GM21528 (cell line): ENCODE measurements around the gene RUBCN.
A peak's percentile ranks its signal among the peaks of the same experiment; 100 is the strongest.
"Not testable (repeated sequence)": the region's sequence is repeated elsewhere in the genome, so short reads cannot be mapped to it uniquely, and the experiment has no call there.

Experiments
- ATAC-seq: cut with Tn5 transposase; IDR thresholded peaks from one replicate; pipeline ENCODE4 v1.9.1; 2021; ENCODE audit warnings: mild to moderate bottlenecking, moderate library complexity; ENCODE audit not compliant: unreplicated experiment, low FRiP score

Gene RUBCN

GRCh38 chr3:197690754-197691153 is 46.0 kb downstream of the RUBCN start:
- ATAC-seq: no peak

DNA sequence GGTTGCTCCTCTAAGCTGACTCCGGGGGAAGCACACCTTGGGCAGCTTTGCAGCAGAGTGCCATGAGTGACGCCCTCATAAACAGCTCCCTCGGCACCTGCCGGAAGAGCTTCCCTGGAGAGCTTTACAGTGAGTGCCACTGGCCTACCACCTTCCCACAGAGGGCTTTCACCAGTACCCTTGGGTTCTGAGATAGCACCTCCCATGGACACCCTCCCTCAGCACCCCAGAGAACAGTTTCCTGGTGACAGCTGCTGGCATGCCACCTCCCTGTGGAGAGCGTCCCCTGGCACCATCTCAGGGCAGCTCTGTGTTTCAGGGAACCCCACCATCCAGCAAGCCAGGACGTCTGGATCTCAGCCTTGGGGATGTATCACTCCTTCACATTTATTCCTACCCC is 49.1 kb downstream of the RUBCN start:
- no peak for ATAC-seq

GRCh38 chr3:197686899-197687298 is 49.8 kb downstream of the RUBCN start:
- no peak for ATAC-seq

GRCh38 chr3:197685546-197685945 is 51.2 kb downstream of the RUBCN start:
- ATAC-seq: no peak

- ATAC-seq: no peak
These were observed 53.5 kb downstream of the RUBCN start for GRCh38 chr3:197683191-197683590.

DNA sequence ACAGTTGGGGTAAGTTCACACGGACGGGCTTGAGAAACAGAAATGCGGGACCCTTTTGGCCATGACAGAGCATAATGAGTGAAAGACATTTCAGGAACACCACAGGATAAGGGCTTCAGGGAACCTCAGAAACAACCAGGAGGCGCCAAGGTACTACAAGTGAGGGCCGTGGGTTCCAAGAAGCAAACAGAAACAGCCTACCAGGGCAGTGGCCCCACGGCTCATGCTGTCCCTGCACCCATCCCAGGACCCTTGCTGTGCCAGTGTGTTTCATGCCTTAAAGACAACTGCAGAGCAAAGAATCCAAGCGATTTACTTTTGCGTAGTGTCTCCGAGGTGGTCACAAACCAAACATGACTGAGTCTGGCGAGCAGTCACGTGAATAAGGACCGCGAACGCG is 54.0 kb downstream of the RUBCN start:
- ATAC-seq: no peak

- no peak for ATAC-seq
These were observed 55.7 kb downstream of the RUBCN start for GRCh38 chr3:197680955-197681521.

GRCh38 chr3:197675951-197676350 is 60.8 kb downstream of the RUBCN start:
- no peak for ATAC-seq

- no peak for ATAC-seq
These were observed 61.2 kb downstream of the RUBCN start for GRCh38 chr3:197675563-197675860.

DNA sequence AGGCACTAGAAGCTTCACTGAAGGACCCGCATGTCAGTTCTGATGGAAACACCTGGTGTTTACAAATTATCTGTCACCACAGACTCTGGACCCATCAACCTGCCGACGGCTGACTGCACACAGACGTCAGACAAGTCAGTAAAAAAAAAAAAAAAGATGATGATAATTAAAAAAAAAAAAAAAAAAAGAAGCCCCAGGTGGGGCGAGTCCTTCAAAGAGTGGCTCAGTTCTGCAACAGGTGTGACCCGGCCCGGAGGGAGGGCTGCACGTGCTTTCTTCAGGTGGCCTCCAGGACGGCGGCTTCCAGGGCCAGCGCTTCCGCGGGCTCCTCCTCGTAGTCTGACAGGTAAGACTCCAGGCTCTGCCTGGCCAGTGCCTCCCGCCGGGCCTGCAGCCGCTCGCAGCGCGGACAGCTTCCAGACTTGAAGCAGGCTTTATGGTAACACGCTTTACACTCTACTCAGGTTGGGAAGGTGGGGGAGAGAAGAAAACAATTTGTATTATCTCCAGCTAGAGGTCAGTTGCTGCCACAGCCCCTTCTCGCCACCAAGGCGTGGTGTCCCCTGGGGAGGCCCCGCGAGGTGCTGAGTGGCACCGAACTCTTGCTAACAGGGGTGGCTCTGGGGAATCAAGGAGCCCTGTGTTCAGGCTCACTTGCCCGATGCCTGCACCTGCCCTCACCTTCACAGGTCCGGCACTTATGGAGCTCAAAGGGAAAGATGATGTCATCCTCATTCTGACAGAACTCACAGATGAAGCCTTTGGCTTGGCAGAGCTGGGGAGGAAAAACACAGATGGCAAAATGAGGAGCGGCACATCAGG is 61.8 kb downstream of the RUBCN start:
- no peak for ATAC-seq

GRCh38 chr3:197673170-197673569 is 63.5 kb downstream of the RUBCN start:
- ATAC-seq: no peak

- ATAC-seq: no peak
These were observed 66.3 kb downstream of the RUBCN start for GRCh38 chr3:197670361-197670760.

DNA sequence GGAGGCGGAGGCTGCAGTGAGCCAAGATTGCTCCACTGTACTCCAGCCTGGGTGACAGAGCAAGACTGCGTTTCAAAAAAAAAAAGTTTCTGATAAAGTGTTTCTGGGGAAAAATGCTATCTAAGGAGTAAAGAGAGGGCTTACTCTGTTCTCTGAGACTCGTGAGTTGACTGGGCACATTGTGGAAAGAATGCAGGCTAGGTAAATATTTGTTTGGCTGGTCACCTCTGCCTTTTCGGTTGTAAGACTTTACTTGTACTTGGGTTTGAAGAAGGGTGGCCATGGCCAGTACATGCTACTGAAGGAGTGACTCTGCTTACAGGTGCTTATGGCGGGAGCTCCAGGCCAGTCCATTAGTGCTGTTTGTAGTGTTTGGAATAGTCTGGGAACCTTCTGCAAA is 68.7 kb downstream of the RUBCN start:
- ATAC-seq: no peak

DNA sequence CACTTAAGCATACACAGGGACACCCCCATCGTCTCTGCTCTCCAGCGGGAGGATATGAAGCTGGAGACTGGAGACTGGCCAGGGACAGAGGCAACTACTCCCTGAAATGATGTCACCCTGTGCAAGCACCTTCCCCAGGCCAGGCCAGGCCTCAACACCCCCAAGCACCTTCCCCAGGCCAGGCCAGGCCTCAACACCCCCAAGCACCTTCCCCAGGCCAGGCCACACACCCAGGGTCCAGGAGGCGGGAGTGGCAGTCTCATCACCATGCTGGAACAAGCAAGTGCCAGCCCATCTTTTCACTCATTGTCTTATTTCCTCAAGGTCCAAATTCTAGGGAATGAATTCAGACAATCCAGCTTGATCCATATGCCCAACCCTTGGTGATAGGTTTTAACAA is 69.4 kb downstream of the RUBCN start:
- ATAC-seq: not testable (repeated sequence)

DNA sequence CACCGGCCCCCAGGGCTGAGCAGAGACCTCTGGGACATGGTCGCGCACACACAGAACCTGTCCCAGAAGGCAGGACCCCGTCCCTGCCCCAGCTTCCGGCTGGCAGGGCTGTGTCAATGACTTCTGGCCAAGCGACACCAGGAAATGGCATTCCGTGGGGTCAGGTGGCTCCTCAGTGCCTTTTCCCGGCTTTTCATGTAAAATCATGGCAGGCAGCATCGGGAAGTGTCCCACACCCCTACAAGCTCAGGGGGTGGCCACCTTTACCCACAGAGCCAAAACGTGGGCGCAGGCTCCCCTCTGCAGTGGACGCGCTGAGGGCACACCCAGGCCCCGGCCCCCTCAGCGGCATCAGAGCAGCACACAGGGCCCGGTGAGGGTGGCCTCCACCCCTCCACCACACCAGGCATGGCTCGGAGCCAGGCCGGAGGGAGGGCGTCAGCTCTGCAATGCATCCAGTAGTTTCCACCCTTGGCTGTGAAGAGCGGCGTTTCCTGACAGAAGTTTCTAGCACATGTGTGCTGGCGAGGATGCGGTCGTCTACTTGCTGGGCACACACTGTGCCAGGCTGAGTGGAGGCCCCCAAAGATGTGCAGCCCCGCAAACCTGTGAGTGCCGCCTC is 70.4 kb downstream of the RUBCN start:
- ATAC-seq: not testable (repeated sequence)

DNA sequence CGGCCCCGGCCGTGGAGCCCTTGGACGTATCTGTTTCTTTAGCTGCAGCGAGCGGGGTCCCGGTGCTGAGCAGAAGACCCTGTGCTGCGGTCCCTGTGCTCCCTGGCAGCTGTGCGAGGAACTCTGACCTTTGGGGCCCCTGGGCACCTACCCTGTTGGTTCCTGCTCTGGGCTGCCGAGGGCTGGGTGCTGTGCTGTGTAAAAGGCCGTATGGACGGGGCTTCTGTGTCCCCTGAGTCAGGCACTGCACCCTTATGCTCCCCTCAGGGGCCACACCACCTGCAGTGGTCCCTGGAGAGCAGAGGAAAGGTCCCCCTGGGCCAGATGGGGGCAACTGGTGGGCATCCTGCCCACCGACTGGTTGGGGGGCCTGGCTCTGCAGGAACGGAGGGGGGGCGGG is 71.2 kb downstream of the RUBCN start:
- peak; percentile 11 for ATAC-seq

- ATAC-seq: peak; percentile 86
These were observed 71.6 kb downstream of the RUBCN start for GRCh38 chr3:197665142-197665491.

DNA sequence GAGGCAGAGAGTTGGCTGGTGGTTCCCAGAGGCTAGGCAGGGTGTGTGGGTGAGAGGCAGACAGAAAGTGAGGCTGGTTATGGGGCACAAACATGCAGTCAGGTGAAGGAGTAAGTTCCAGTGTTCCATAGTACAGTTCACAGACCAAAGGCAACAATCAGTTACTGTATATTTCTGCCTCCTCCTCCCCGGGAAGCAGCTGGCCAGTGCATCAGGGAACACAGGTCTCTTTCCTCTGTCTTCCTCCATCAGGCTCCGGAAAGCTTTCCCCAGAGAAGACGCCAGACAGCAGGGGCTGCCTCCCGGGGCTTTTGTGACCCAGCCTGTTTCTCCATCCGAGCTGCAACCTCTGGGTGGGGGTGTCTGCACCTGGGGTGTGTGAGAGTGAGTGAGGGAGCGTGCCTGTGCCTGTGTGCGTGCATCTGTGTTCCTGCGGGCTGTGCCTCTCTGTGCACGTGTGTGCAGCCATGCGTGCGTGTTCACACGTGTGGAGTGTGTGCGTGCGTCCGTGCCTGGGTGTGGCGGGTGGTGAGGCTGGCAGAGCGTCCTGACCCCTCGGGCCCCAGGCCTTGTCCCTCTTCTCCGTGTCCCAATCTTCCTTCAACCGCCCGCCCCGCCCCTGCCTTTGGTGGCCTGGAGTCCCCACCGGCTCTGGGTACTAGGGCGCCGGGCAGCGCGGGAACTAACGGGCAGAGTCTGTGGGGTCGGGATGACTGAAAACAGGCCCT is 72.1 kb downstream of the RUBCN start:
- ATAC-seq: peak; percentile 47

DNA sequence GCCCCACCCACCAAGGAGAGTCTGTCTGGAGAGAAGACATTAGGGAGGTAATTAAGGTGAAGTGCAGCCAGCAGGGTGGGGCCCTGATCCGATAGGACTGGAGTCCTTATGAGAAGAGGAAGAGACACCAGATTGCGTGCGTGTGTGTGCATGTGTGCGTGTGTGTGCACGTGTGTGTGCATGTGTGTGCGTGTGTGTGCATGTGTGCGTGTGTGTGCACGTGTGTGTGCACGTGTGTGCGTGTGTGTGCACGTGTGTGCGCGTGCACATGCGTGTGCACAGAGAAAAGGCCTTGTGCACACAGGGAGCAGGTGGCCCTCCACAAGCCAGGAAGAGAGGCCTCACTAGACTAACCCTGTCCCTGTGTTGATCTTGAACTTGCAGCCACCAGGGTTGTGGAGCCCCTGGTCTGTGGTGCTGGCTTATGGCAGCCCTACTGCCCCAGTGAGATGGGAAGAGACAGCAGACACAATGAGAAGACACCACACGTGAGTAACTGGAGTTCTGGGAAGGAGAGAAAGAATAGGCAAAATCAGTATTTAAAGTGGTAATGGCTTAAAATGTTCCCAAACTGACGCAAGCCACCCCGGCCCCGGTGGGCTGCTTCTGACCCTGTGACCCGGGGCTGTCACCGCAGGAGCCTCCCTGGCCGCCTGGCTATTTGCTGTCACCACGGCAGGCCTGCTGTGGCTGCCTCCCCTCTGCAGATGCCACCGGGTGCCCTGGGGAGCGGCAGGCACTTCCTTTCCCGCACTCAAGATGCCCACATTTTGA is 73.2 kb downstream of the RUBCN start:
- not testable (repeated sequence) for ATAC-seq

DNA sequence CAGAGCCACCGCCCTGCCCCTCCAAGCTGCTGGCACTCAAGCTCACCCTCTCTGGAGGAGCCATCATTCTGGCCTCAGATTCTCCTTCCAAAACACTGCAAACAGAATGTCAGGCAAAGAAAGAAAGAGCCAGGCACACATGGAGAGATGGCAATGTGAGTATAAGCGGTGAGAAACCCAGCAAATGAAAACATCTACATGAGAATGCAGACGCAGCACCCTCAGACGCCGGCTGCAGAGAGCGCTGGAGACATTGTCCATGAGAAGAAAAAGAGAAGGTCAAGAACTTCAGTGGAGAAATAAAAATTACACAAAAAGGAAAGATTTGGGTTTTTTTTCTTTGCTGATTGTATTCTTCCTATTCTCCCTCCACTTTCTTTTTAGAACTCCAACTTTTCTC is 74.4 kb downstream of the RUBCN start:
- not testable (repeated sequence) for ATAC-seq

DNA sequence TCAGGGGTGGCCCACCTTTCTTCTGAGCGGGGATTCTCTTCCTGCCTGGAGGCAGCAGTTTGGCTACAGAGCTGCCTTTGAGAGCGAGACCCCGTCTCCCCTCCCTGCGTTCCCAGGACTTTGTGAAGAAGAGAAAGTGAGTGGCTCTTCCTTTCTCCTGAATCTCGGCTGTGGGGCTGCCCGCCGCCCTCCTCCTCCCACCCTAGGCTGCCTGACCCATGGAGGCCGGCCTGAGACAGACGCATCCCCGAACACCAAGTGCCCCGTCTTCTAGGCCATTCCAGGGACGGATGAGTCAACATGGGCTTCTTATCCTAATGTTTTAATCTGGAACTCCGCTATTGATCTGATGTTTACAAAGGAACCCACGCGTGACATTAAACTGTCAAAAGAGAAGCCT is 74.8 kb downstream of the RUBCN start:
- ATAC-seq: not testable (repeated sequence)
